Skeletal muscle satellite cell (primary cell): ENCODE results near the gene PARD6G.

Experiments
- H3K27me3 ChIP-seq: 2 replicates; pipeline ENCODE4 v1.7.0; 2013; ENCODE audit warnings: low read length; ENCODE audit not compliant: control insufficient read depth, insufficient read depth
- H3K36me3 ChIP-seq: 2 replicates; pipeline ENCODE4 v1.7.0; 2013; ENCODE audit warnings: mild to moderate bottlenecking, control low read depth, low read length; ENCODE audit not compliant: insufficient read depth
- H3K4me1 ChIP-seq: 2 replicates; pipeline ENCODE4 v1.7.0; 2013; ENCODE audit warnings: low read length; ENCODE audit not compliant: control insufficient read depth, insufficient read depth
- H3K4me2 ChIP-seq: 2 replicates; pipeline ENCODE4 v1.7.0; 2013; ENCODE audit warnings: mild to moderate bottlenecking, low read length
- H3K4me3 ChIP-seq: 2 replicates; pipeline ENCODE4 v1.7.0; 2013; ENCODE audit warnings: low read length
- H3K9ac ChIP-seq: 2 replicates; pipeline ENCODE4 v1.7.0; 2013; ENCODE audit warnings: mild to moderate bottlenecking, low read depth, low read length, moderate library complexity
- H3K9me3 ChIP-seq: replicated peaks from 2 replicates; pipeline ENCODE4 v1.7.0; 2013; ENCODE audit warnings: mild to moderate bottlenecking, control low read depth, low read length

The PARD6G gene

GRCh38 chr18:80124131-80124530 lies 123.2 kb downstream of the PARD6G start:
- Histone ChIP-seq H3K9me3 (no peaks in the 10 kb centered on the region), H3K4me2 (no peak overlapping the region), H3K9ac (no peak overlapping the region), H3K4me1 (no peaks in the 10 kb centered on the region), H3K27me3 (no peaks in the 10 kb centered on the region), H3K36me3 (peaks cover 41% of the 10 kb centered on the region), H3K4me3 (no peak overlapping the region)

GRCh38 chr18:80120932-80121331 lies 126.4 kb downstream of the PARD6G start:
- H3K9ac ChIP-seq = no peak overlapping the region

GRCh38 chr18:80119111-80119510 lies 128.2 kb downstream of the PARD6G start:
- H3K4me1 ChIP-seq = no peaks in the 10 kb centered on the region
- no peak overlapping the region for H3K9ac ChIP-seq
- peaks cover 41% of the 10 kb centered on the region for H3K36me3 ChIP-seq
- no peaks in the 10 kb centered on the region for H3K27me3 ChIP-seq
- H3K4me2 ChIP-seq = no peak overlapping the region
- no peaks in the 10 kb centered on the region for H3K9me3 ChIP-seq
- H3K4me3 ChIP-seq = no peak overlapping the region

More at GRCh38 chr18:80120932-80121331, 126.4 kb downstream of the PARD6G start:
- H3K9me3 ChIP-seq = no peaks in the 10 kb centered on the region
- H3K4me2 ChIP-seq = no peak overlapping the region
- H3K4me1 ChIP-seq = no peaks in the 10 kb centered on the region
- no peak overlapping the region for H3K4me3 ChIP-seq
- H3K36me3 ChIP-seq = peaks cover 43% of the 10 kb centered on the region
- no peaks in the 10 kb centered on the region for H3K27me3 ChIP-seq

- Histone ChIP-seq H3K4me3 (no peak overlapping the region), H3K9ac (no peak overlapping the region), H3K4me1 (peaks cover 6% of the 10 kb centered on the region), H3K4me2 (no peak overlapping the region), H3K9me3 (no peaks in the 10 kb centered on the region), H3K36me3 (peaks cover 21% of the 10 kb centered on the region), H3K27me3 (no peaks in the 10 kb centered on the region)
Observed at GRCh38 chr18:80115035-80115434, 132.3 kb downstream of the PARD6G start.

GRCh38 chr18:80112624-80113248 lies 134.6 kb downstream of the PARD6G start:
- Histone ChIP-seq H3K4me1 (peaks cover 6% of the 10 kb centered on the region), H3K9ac (no peak overlapping the region), H3K9me3 (no peaks in the 10 kb centered on the region), H3K4me3 (no peak overlapping the region), H3K36me3 (peaks cover 4% of the 10 kb centered on the region), H3K27me3 (no peaks in the 10 kb centered on the region), H3K4me2 (no peak overlapping the region)

- H3K27me3 ChIP-seq = no peaks in the 10 kb centered on the region
- no peaks in the 10 kb centered on the region for H3K9me3 ChIP-seq
- H3K4me1 ChIP-seq = peaks cover 6% of the 10 kb centered on the region
- H3K36me3 ChIP-seq = no peaks in the 10 kb centered on the region
- H3K4me3 ChIP-seq = peak overlapping the region; percentile 81
- peak overlapping the region; percentile 80 for H3K9ac ChIP-seq
- H3K4me2 ChIP-seq = peak overlapping the region; percentile 84
Observed at GRCh38 chr18:80109676-80110078, 137.6 kb downstream of the PARD6G start.

- Histone ChIP-seq H3K9me3 (no peaks in the 10 kb centered on the region), H3K9ac (peak within 1 kb of the TSS; percentile 80), H3K36me3 (no peaks in the 10 kb centered on the region), H3K4me2 (peak within 1 kb of the TSS; percentile 84), H3K4me1 (peaks cover 6% of the 10 kb centered on the region), H3K27me3 (no peaks in the 10 kb centered on the region), H3K4me3 (peak within 1 kb of the TSS; percentile 81)
Observed at GRCh38 chr18:80108739-80109675, 138.3 kb downstream of the PARD6G start, which contains the start of gene ADNP2. ADNP2 (plus strand) TSS chr18:80109262; CDS start chr18:80117543, 8,281 bp downstream.

GRCh38 chr18:80108121-80108536 lies 139.2 kb downstream of the PARD6G start:
- Histone ChIP-seq H3K4me3 (no peak overlapping the region), H3K27me3 (no peaks in the 10 kb centered on the region), H3K36me3 (no peaks in the 10 kb centered on the region), H3K4me1 (peaks cover 6% of the 10 kb centered on the region), H3K9ac (no peak overlapping the region), H3K4me2 (no peak overlapping the region), H3K9me3 (no peaks in the 10 kb centered on the region)

- no peaks in the 10 kb centered on the region for H3K9me3 ChIP-seq
- no peak overlapping the region for H3K4me2 ChIP-seq
Observed at GRCh38 chr18:80107426-80107825, 139.9 kb downstream of the PARD6G start.

More at GRCh38 chr18:80107426-80107825, 139.9 kb downstream of the PARD6G start:
- Histone ChIP-seq H3K4me3 (no peak overlapping the region), H3K4me1 (peaks cover 6% of the 10 kb centered on the region), H3K9ac (no peak overlapping the region), H3K36me3 (no peaks in the 10 kb centered on the region), H3K27me3 (no peaks in the 10 kb centered on the region)
